ENCODE results near the gene ZEB2. TPM values are rescaled to one million over a fixed set of nuclear protein-coding genes. Genes with fewer than 3 reads are reported as not detected.

ZEB2 gene
- polyA plus RNA-seq, 1 donor from 2014 or later, result 2.2 TPM

DNA sequence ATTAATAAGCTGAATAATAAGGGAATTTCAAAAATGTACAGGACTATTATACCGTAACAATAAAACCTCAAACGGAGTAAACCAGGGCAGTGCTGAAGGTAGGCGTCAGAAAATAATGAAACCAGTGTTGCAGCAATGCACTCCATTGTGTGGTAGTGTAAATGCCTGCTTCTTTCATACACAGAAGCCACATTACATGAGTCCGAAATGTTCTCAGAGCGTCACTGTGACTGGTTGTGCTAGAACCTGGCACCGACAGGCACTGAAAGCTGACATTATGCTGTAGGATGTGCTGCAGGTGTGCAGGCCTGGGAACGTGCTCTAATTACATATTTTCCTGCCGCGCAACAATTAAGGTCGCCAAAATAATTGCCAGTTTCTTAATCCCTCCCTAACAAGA is 53.3 kb downstream of the ZEB2 start:
- H3K79me2 ChIP-seq (replicated peaks; ENCODE audit: insufficient read depth, low read length), result peaks cover 3% of the 10 kb centered on the region
- H3K4me3 ChIP-seq (ENCODE audit: low read length), result no peak overlapping the region
- no peaks in the 10 kb centered on the region for H4K20me1 ChIP-seq (ENCODE audit: insufficient read depth)
- H3K9me3 ChIP-seq (ENCODE audit: low read length), result no peaks in the 10 kb centered on the region
- H3K4me2 ChIP-seq (ENCODE audit: low read length), result no peak overlapping the region
- no peak overlapping the region for H2AFZ ChIP-seq (ENCODE audit: low read depth, low read length)
- H3K27ac ChIP-seq (ENCODE audit: low read length), result no peak overlapping the region
- TF ChIP-seq MXI1 (conservative IDR thresholded peaks at IDR 0.05; ENCODE audit: poor library complexity, severe bottlenecking) (no peak), REST (IDR thresholded peaks at IDR 0.05; ENCODE audit: borderline replicate concordance) (no peak), RAD21 (conservative IDR thresholded peaks at IDR 0.05) (no peak), SMC3 (conservative IDR thresholded peaks at IDR 0.05; ENCODE audit: poor library complexity) (no peak), TAF1 (IDR thresholded peaks at IDR 0.05; ENCODE audit: low read depth) (no peak), POLR2AphosphoS5 (IDR thresholded peaks at IDR 0.05) (no peak), EZH2 (IDR thresholded peaks at IDR 0.05; ENCODE audit: borderline replicate concordance, insufficient read depth, low read length, poor library complexity, severe bottlenecking) (no peak), EP300 (conservative IDR thresholded peaks at IDR 0.05; ENCODE audit: poor library complexity, severe bottlenecking) (no peak)
- TF ChIP-seq, protein P1, sequence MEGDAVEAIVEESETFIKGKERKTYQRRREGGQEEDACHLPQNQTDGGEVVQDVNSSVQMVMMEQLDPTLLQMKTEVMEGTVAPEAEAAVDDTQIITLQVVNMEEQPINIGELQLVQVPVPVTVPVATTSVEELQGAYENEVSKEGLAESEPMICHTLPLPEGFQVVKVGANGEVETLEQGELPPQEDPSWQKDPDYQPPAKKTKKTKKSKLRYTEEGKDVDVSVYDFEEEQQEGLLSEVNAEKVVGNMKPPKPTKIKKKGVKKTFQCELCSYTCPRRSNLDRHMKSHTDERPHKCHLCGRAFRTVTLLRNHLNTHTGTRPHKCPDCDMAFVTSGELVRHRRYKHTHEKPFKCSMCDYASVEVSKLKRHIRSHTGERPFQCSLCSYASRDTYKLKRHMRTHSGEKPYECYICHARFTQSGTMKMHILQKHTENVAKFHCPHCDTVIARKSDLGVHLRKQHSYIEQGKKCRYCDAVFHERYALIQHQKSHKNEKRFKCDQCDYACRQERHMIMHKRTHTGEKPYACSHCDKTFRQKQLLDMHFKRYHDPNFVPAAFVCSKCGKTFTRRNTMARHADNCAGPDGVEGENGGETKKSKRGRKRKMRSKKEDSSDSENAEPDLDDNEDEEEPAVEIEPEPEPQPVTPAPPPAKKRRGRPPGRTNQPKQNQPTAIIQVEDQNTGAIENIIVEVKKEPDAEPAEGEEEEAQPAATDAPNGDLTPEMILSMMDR (IDR thresholded peaks at IDR 0.05; ENCODE audit: poor library complexity, severe bottlenecking), result no peak
- no peaks in the 10 kb centered on the region for H3F3A ChIP-seq (ENCODE audit: insufficient read depth, low read length, poor library complexity, severe bottlenecking)
- H3K27me3 ChIP-seq (ENCODE audit: insufficient read depth, low read depth, low read length), result no peaks in the 10 kb centered on the region
- H3K9ac ChIP-seq (ENCODE audit: low read length), result no peak overlapping the region
- no peaks in the 10 kb centered on the region for H3K9me2 ChIP-seq (ENCODE audit: insufficient read depth, low read length)
- no peaks in the 10 kb centered on the region for H3K36me3 ChIP-seq (ENCODE audit: insufficient read depth, low read length)

DNA sequence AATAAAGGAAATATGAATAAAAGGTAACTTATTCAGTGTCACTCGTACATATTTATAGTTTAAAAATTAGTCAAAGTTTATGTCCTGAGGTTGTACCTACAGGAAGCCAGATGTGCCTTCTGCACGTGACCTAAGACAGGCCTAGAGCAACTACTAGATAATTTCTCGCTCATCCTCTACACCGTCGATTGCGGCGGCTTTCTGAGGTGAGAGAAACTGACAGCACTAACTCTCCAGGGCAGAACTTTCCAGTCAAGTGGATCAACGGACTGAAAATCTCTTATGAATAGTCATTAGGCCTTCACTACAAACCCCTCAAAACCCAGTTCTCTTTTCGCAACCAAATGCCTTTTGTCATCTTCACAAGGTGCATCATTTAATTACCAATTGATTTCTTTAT is 54.2 kb downstream of the ZEB2 start:
- Histone ChIP-seq H4K20me1 (ENCODE audit: insufficient read depth) (no peaks in the 10 kb centered on the region), H3K4me3 (ENCODE audit: low read length) (no peak overlapping the region), H3K4me2 (ENCODE audit: low read length) (no peak overlapping the region), H2AFZ (ENCODE audit: low read depth, low read length) (no peak overlapping the region), H3K79me2 (replicated peaks; ENCODE audit: insufficient read depth, low read length) (no peaks in the 10 kb centered on the region), H3K27me3 (ENCODE audit: insufficient read depth, low read depth, low read length) (no peaks in the 10 kb centered on the region), H3K9ac (ENCODE audit: low read length) (no peak overlapping the region), H3K36me3 (ENCODE audit: insufficient read depth, low read length) (no peaks in the 10 kb centered on the region), H3K9me3 (ENCODE audit: low read length) (no peaks in the 10 kb centered on the region), H3F3A (ENCODE audit: insufficient read depth, low read length, poor library complexity, severe bottlenecking) (no peaks in the 10 kb centered on the region), H3K9me2 (ENCODE audit: insufficient read depth, low read length) (no peaks in the 10 kb centered on the region), H3K27ac (ENCODE audit: low read length) (no peak overlapping the region)
- no peak for TF ChIP-seq EZH2 (IDR thresholded peaks at IDR 0.05; ENCODE audit: borderline replicate concordance, insufficient read depth, low read length, poor library complexity, severe bottlenecking)
- TF ChIP-seq POLR2AphosphoS5 (IDR thresholded peaks at IDR 0.05), result no peak
- TF ChIP-seq, protein P1 (IDR thresholded peaks at IDR 0.05; ENCODE audit: poor library complexity, severe bottlenecking), result no peak
- no peak for TF ChIP-seq REST (IDR thresholded peaks at IDR 0.05; ENCODE audit: borderline replicate concordance)
- TF ChIP-seq RAD21 (conservative IDR thresholded peaks at IDR 0.05), result no peak
- TF ChIP-seq MXI1 (conservative IDR thresholded peaks at IDR 0.05; ENCODE audit: poor library complexity, severe bottlenecking), result no peak
- TF ChIP-seq TAF1 (IDR thresholded peaks at IDR 0.05; ENCODE audit: low read depth), result no peak
- TF ChIP-seq EP300 (conservative IDR thresholded peaks at IDR 0.05; ENCODE audit: poor library complexity, severe bottlenecking), result no peak
- no peak for TF ChIP-seq SMC3 (conservative IDR thresholded peaks at IDR 0.05; ENCODE audit: poor library complexity)
